ENCODE measurements around the gene GRM7. TPM values are rescaled to one million over a fixed set of nuclear protein-coding genes. Genes with fewer than 3 reads are reported as not detected.

Gene GRM7
- total RNA-seq, 1 experiment from 2014 or later: 0.28 TPM

GRCh38 chr3:7536921-7537320, 676.0 kb downstream of the GRM7 start:
- H3K23me2 ChIP-seq (ENCODE audit: insufficient read length, low read depth, low read length, poor library complexity, severe bottlenecking): no peaks in the 10 kb centered on the region
- Mint-ChIP-seq H3K9me3 (no peaks in the 10 kb centered on the region), H3K4me3 (no peak overlapping the region), H3K27me3 (ENCODE audit: low read depth) (no peaks in the 10 kb centered on the region), H3K27ac (peak overlapping the region in 1 of 3 experiments; percentile 23; a peak in 1 of 7 replicates), H3K4me1 (no peaks in the 10 kb centered on the region), H3K36me3 (ENCODE audit: insufficient read depth in 1 of 3, low read depth in 3 of 3) (no peaks in the 10 kb centered on the region)
- no peaks in the 10 kb centered on the region for H3K27me3 ChIP-seq (ENCODE audit: insufficient read depth, low read length)
- no peak overlapping the region for H3K4ac ChIP-seq (ENCODE audit: low read depth, low read length)
- H2BK15ac ChIP-seq (ENCODE audit: low read depth, low read length): no peak overlapping the region
- H3K79me2 ChIP-seq (ENCODE audit: insufficient read depth, low read length): no peaks in the 10 kb centered on the region
- no peaks in the 10 kb centered on the region for H4K20me1 ChIP-seq (ENCODE audit: control insufficient read depth, insufficient read depth, insufficient read length)
- no peak overlapping the region for H2BK120ac ChIP-seq (ENCODE audit: low read depth, low read length, poor library complexity, severe bottlenecking)
- no peak overlapping the region for H3K23ac ChIP-seq (ENCODE audit: insufficient read length, low read depth, low read length)
- no peak overlapping the region for H3K4me2 ChIP-seq (ENCODE audit: insufficient read depth, insufficient read length, low read length)
- H2AK5ac ChIP-seq (ENCODE audit: insufficient read length, low read length): no peak overlapping the region
- no peak overlapping the region for H3T11ph ChIP-seq (ENCODE audit: low read length)
- DNase-seq: no peak
- no peak overlapping the region for H4K91ac ChIP-seq (ENCODE audit: insufficient read length, low read depth, low read length)
- H3K18ac ChIP-seq (ENCODE audit: insufficient read length, low read depth, low read length): no peak overlapping the region
- no peak overlapping the region for H3K56ac ChIP-seq (ENCODE audit: insufficient read length, low read depth, low read length)
- H3K9me3 ChIP-seq (ENCODE audit: control insufficient read depth, low read depth, low read length): no peaks in the 10 kb centered on the region
- H2BK5ac ChIP-seq (ENCODE audit: insufficient read length, low read length): no peak overlapping the region
- no peak overlapping the region for H2BK20ac ChIP-seq (ENCODE audit: low read depth, low read length, poor library complexity, severe bottlenecking)
- no peak overlapping the region for H4K8ac ChIP-seq (replicated peaks; ENCODE audit: insufficient read length, low read depth, low read length)
- no peaks in the 10 kb centered on the region for H3K79me1 ChIP-seq (ENCODE audit: insufficient read depth, low read depth, low read length, poor library complexity, severe bottlenecking)
- H3K14ac ChIP-seq (ENCODE audit: insufficient read depth, low read length): no peak overlapping the region
- H4K5ac ChIP-seq (ENCODE audit: insufficient read length, low read depth, low read length): no peak overlapping the region
- TF ChIP-seq CTCF (conservative IDR thresholded peaks at IDR 0.05): no peak
- H2AFZ ChIP-seq (ENCODE audit: low read length): no peak overlapping the region
- H3K4me1 ChIP-seq (ENCODE audit: insufficient read depth, low read length): no peaks in the 10 kb centered on the region
- WGBS (ENCODE audit: extremely low coverage, insufficient read length, low lambda C conversion rate): no CpG with 5 or more reads among the region's 1 CpG
- no peak overlapping the region for H2BK12ac ChIP-seq (ENCODE audit: insufficient read length, low read depth, low read length)
- no peak overlapping the region for H3K9ac ChIP-seq (ENCODE audit: extremely low read depth, insufficient read length, low read length)
- no peak overlapping the region for H3K27ac ChIP-seq (ENCODE audit: insufficient read length, low read depth, low read length)
